HG03442 (cell line): ENCODE results near the gene ABTB2.
"Not testable (repeated sequence)": the region's sequence is repeated elsewhere in the genome, so short reads cannot be mapped to it uniquely, and the experiment has no call there.

Experiments
- ATAC-seq: cut with Tn5 transposase; IDR thresholded peaks from one replicate; pipeline ENCODE4 v1.9.1; 2021; ENCODE audit warnings: mild to moderate bottlenecking, moderate library complexity; ENCODE audit not compliant: unreplicated experiment

Gene ABTB2

GRCh38 chr11:34194576-34195335, 163.1 kb downstream of the ABTB2 start:
- ATAC-seq = no peak

GRCh38 chr11:34192481-34193401, 165.1 kb downstream of the ABTB2 start:
- ATAC-seq = peak; percentile 54

GRCh38 chr11:34191578-34191977, 166.2 kb downstream of the ABTB2 start:
- ATAC-seq = no peak

- no peak for ATAC-seq
These were observed 167.3 kb downstream of the ABTB2 start for GRCh38 chr11:34190192-34191139.

- ATAC-seq = no peak
These were observed 168.6 kb downstream of the ABTB2 start for GRCh38 chr11:34189191-34189590.

GRCh38 chr11:34188181-34188580, 169.6 kb downstream of the ABTB2 start:
- ATAC-seq = no peak

- no peak for ATAC-seq
These were observed 171.6 kb downstream of the ABTB2 start for GRCh38 chr11:34185926-34186841.

GRCh38 chr11:34184505-34185015, 173.2 kb downstream of the ABTB2 start:
- no peak for ATAC-seq

GRCh38 chr11:34183848-34184391, 173.9 kb downstream of the ABTB2 start:
- no peak for ATAC-seq

- ATAC-seq = no peak
These were observed 174.7 kb downstream of the ABTB2 start for GRCh38 chr11:34182921-34183685.

GRCh38 chr11:34182425-34182824, 175.4 kb downstream of the ABTB2 start:
- no peak for ATAC-seq

- ATAC-seq = no peak
These were observed 175.9 kb downstream of the ABTB2 start for GRCh38 chr11:34181856-34182405.

GRCh38 chr11:34181251-34181650, 176.6 kb downstream of the ABTB2 start:
- no peak for ATAC-seq

GRCh38 chr11:34180814-34181165, 177.0 kb downstream of the ABTB2 start:
- ATAC-seq = not testable (repeated sequence)

GRCh38 chr11:34180040-34180813, 177.6 kb downstream of the ABTB2 start:
- ATAC-seq = no peak

- ATAC-seq = no peak
These were observed 178.7 kb downstream of the ABTB2 start for GRCh38 chr11:34179026-34179675.

GRCh38 chr11:34178209-34178821, 179.5 kb downstream of the ABTB2 start:
- ATAC-seq = no peak
